HG03565 (cell line): ENCODE measurements around the gene GPS2.

Source experiments
- ATAC-seq: cut with Tn5 transposase; IDR thresholded peaks from one replicate; pipeline ENCODE4 v1.9.1; 2021; ENCODE audit warnings: mild to moderate bottlenecking, moderate library complexity; ENCODE audit not compliant: unreplicated experiment

GPS2 gene

DNA sequence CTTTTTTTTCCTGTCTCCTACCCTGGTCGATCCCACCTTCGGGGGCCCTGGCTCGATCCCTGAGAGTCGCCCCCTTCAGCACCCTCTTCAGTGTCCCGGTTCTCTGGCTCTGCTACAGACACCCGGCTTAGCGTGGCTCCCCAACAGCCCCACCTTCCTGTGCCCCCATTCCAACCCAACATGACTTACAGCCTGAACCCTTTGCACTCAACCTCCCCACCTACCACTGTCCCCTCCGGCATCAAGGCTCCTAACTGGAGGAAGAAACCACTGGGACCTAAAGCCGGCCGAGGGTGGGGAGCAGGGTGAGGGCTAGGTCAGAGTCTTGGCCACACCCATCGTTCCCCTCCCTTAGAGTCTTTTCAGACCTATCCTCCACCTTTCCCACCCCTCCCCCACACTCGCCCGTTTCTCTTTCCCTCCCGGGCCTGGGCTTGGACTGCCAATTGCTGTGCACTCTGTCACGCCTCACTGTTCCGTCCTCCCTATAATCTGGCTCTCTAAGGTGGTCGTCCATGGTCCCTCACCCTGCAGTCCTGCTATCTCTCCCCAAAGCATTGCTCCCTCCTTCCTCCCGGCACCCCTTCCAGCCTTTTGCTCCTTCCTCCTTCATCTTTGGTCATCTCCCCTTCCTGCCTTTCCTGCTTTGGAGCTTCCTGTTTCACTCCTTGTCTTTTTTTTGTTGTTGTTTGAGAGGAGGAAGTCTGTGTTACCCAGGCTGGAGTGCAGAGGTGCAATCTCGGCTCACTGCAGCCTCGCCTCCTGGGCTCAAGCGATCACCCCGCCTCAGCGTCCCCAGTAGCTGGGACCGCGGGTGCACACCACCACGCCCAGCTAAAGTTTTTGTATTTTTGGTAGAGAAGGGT, 52.0 kb downstream of the GPS2 start:
- ATAC-seq, result no peak
